SK-N-SH (cell line): ENCODE measurements around the gene SWI5. TPM values are rescaled to one million over a fixed set of nuclear protein-coding genes. Genes with fewer than 3 reads are reported as not detected.

Experiments used
- CTCF ChIA-PET: fragments of 300-600, 350-600 bp; formaldehyde crosslinking; extraction: SDS; loops from one replicate; lab custom pipeline; 2021; lab: Yijun Ruan, JAX
- POLR2A ChIA-PET: fragments of 350-600 bp; sonication (Branson Sonifier 250); formaldehyde crosslinking; extraction: SDS; loops from one replicate; lab custom pipeline; 2020; ENCODE audit warnings: antibody characterized with exemption, inconsistent platforms; lab: Yijun Ruan, JAX
- DNase-seq: peaks from one replicate; pipeline ENCODE4 v3.0.0; 2012
- H2AFZ ChIP-seq: fragments of 200-600 bp; sonication (generic); 2 replicates; pipeline ENCODE4 v1.8.1; 2016; ENCODE audit warnings: antibody characterized with exemption, mild to moderate bottlenecking, low read depth
- H3F3A ChIP-seq: fragments of 200-600 bp; sonication (generic); replicated peaks from 2 replicates; pipeline ENCODE3; 2016; ENCODE audit warnings: antibody characterized with exemption, mild to moderate bottlenecking; ENCODE audit not compliant: insufficient read depth
- H3K27ac ChIP-seq, 2 experiments: fragments of 200-500 bp in 1 of 2; fragments of 200-600 bp in 1 of 2; sonication (Bioruptor generic) in 1 of 2; sonication (generic), shearing (Covaris generic) in 1 of 2; 2 replicates each; pipeline versions ENCODE4 v1.5.1 to v1.6.1; 2014 to 2016; ENCODE audit warnings: low read depth in 2 of 2, inconsistent platforms in 1 of 2, low read length in 1 of 2, mild to moderate bottlenecking in 1 of 2, mixed read lengths in 1 of 2
- H3K27me3 ChIP-seq: fragments of 200-600 bp; sonication (generic), shearing (Covaris generic); 2 replicates; pipeline ENCODE4 v1.6.1; 2016; ENCODE audit warnings: mixed run types; ENCODE audit not compliant: insufficient read depth
- H3K36me3 ChIP-seq, 2 experiments: fragments of 200-500 bp in 1 of 2; fragments of 200-600 bp in 1 of 2; sonication (Bioruptor generic) in 1 of 2; sonication (generic) in 1 of 2; replicated peaks in 1 of 2; 2 replicates each; pipeline versions ENCODE3 to v1.5.1; 2014 to 2016; ENCODE audit warnings: low read length in 1 of 2, mild to moderate bottlenecking in 1 of 2; ENCODE audit not compliant: insufficient read depth in 2 of 2, control insufficient read depth in 1 of 2
- H3K4me1 ChIP-seq, 2 experiments: fragments of 200-500 bp in 1 of 2; fragments of 200-600 bp in 1 of 2; sonication (Bioruptor generic) in 1 of 2; sonication (generic), shearing (Covaris generic) in 1 of 2; 2 replicates each; pipeline versions ENCODE4 v1.5.1 to v1.6.1; 2014 to 2016; ENCODE audit warnings: low read depth in 1 of 2, low read length in 1 of 2, mixed run types in 1 of 2; ENCODE audit not compliant: insufficient read depth in 2 of 2, control insufficient read depth in 1 of 2
- H3K4me2 ChIP-seq: fragments of 200-600 bp; sonication (generic), shearing (Covaris generic); 2 replicates; pipeline ENCODE4 v1.6.1; 2017; ENCODE audit warnings: mixed run types
- H3K4me3 ChIP-seq, 2 experiments: fragments of 200-500 bp in 1 of 2; fragments of 200-600 bp in 1 of 2; sonication (Bioruptor generic) in 1 of 2; sonication (generic), shearing (Covaris generic) in 1 of 2; 2 replicates each; pipeline versions ENCODE4 v1.5.1 to v1.8.1; 2014 to 2016; ENCODE audit warnings: low read depth in 2 of 2, inconsistent platforms in 1 of 2, low read length in 1 of 2, mild to moderate bottlenecking in 1 of 2, mixed read lengths in 1 of 2, moderate library complexity in 1 of 2
- H3K79me2 ChIP-seq: fragments of 200-600 bp; sonication (generic); 2 replicates; pipeline ENCODE4 v1.8.1; 2017; ENCODE audit warnings: mild to moderate bottlenecking; ENCODE audit not compliant: insufficient read depth
- H3K9ac ChIP-seq: fragments of 200-600 bp; sonication (generic); 2 replicates; pipeline ENCODE4 v1.6.1; 2017; ENCODE audit warnings: mixed run types
- H3K9me2 ChIP-seq: fragments of 200-600 bp; sonication (generic); 2 replicates; pipeline ENCODE4 v1.6.1; 2017; ENCODE audit warnings: mixed run types
- H3K9me3 ChIP-seq: fragments of 200-600 bp; sonication (generic); 2 replicates; pipeline ENCODE4 v1.6.1; 2017; ENCODE audit warnings: mixed run types, mild to moderate bottlenecking, moderate library complexity
- H4K20me1 ChIP-seq: fragments of 200-600 bp; sonication (generic); 2 replicates; pipeline ENCODE4 v1.6.1; 2017; ENCODE audit warnings: mild to moderate bottlenecking, mixed run types; ENCODE audit not compliant: insufficient read depth
- CHD2 ChIP-seq: fragments of 150-350 bp; IDR thresholded peaks from 2 replicates; pipeline ENCODE4 v1.6.1; 2018; ENCODE audit warnings: low read length; ENCODE audit not compliant: partially characterized antibody
- CTCF ChIP-seq: fragments of 200-600 bp; sonication (generic); IDR thresholded peaks from 2 replicates; pipeline ENCODE4 v1.6.1; 2017; ENCODE audit warnings: antibody characterized with exemption, mild to moderate bottlenecking, moderate library complexity
- ELF1 ChIP-seq: IDR thresholded peaks from 2 replicates; pipeline ENCODE4 v1.4.0; 2012
- EZH2phosphoT487 ChIP-seq: fragments of 200-600 bp; sonication (generic); IDR thresholded peaks from 2 replicates; pipeline ENCODE4 v1.6.1; 2017; ENCODE audit warnings: low read depth, mixed run types, mild to moderate bottlenecking, antibody characterized with exemption, moderate library complexity, borderline replicate concordance
- FOSL2 ChIP-seq: IDR thresholded peaks from 2 replicates; pipeline ENCODE4 v1.4.0; 2012; ENCODE audit warnings: low read depth, mild to moderate bottlenecking, moderate library complexity, borderline replicate concordance
- FOXJ3 ChIP-seq: sonication (generic); formaldehyde crosslinking; IDR thresholded peaks from 2 replicates; pipeline ENCODE4 v1.5.1; 2020; ENCODE audit warnings: mild to moderate bottlenecking, missing genetic modification reagents
- GABPA ChIP-seq: IDR thresholded peaks from 2 replicates; pipeline ENCODE4 v1.4.0; 2012; ENCODE audit warnings: low read depth, mild to moderate bottlenecking
- MAX ChIP-seq: IDR thresholded peaks from 2 replicates; pipeline ENCODE4 v1.4.0; 2012; ENCODE audit warnings: low read depth
- MEF2A ChIP-seq: IDR thresholded peaks from 2 replicates; pipeline ENCODE4 v1.4.0; 2012; ENCODE audit warnings: low read depth, borderline replicate concordance
- NRF1 ChIP-seq: IDR thresholded peaks from 2 replicates; pipeline ENCODE4 v1.6.1; 2012; ENCODE audit warnings: low read depth, mild to moderate bottlenecking, low read length
- PBX3 ChIP-seq: IDR thresholded peaks from 2 replicates; pipeline ENCODE4; 2012
- RAD21 ChIP-seq: IDR thresholded peaks from 2 replicates; pipeline ENCODE4 v1.6.1; 2012; ENCODE audit warnings: mild to moderate bottlenecking, low read length
- USF1 ChIP-seq: IDR thresholded peaks from 2 replicates; pipeline ENCODE4 v1.4.0; 2012; ENCODE audit warnings: low read depth, borderline replicate concordance
- WGBS: methylation state at CpG from one replicate; pipeline ENCODE4 v1.1.6; 2017; ENCODE audit warnings: low lambda C conversion rate; 5-methylcytosine and 5-hydroxymethylcytosine counted together
- polyA plus RNA-seq, 3 experiments: library from polyadenylated mRNA; depleted of rRNA; stranded (reverse); fragments of >200 nt; gene quantifications; 2 replicates each; pipeline ENCODE4 v1.2.3, GENCODE V29; 2012

The SWI5 gene
- polyA plus RNA-seq, 1 of the 3 experiments (the other 2 are of a cell fraction) = 84.1 TPM

GRCh38 chr9:128271512-128271911 is 4.6 kb upstream of the SWI5 start:
- Histone ChIP-seq H3K27me3 (no peaks in the 10 kb centered on the region), H3K36me3 (peaks cover 45 to 52% of the 10 kb centered on the region in 2 experiments), H3K9me2 (no peaks in the 10 kb centered on the region), H2AFZ (no peak overlapping the region), H3K79me2 (peaks cover 45% of the 10 kb centered on the region), H3K9ac (no peak overlapping the region), H3K27ac (no peak overlapping the region), H3K4me2 (no peak overlapping the region), H3K4me1 (peaks cover 0 to 10% of the 10 kb centered on the region in 2 experiments; a peak in 1 of 4 replicates), H3K4me3 (no peak overlapping the region), H4K20me1 (peaks cover 19% of the 10 kb centered on the region; the same call in 1 of the 2 replicates), H3F3A (peaks cover 3% of the 10 kb centered on the region), H3K9me3 (no peaks in the 10 kb centered on the region)
- TF ChIP-seq GABPA (no peak), RAD21 (no peak), FOSL2 (no peak)
- ChIA-PET POLR2A (no interaction called here), CTCF (interaction anchor here (0.6 kb wide), 1 partner anchor 85 kb away, joined by 3 read pairs; no protein-coding TSS in a partner anchor)
- 94% methylated on average over 5 of the region's 5 CpGs for WGBS
- no peak for DNase-seq

GRCh38 chr9:128274245-128274644 is 1.8 kb upstream of the SWI5 start:
- no peak for DNase-seq
- Histone ChIP-seq H3K9me3 (no peaks in the 10 kb centered on the region), H4K20me1 (peaks cover 19% of the 10 kb centered on the region; the same call in 1 of the 2 replicates), H2AFZ (no peak overlapping the region), H3K36me3 (peaks cover 29 to 37% of the 10 kb centered on the region in 2 experiments), H3K27me3 (no peaks in the 10 kb centered on the region), H3K79me2 (peaks cover 61% of the 10 kb centered on the region), H3K27ac (peak overlapping the region in 1 of 2 experiments; percentile 91; a peak in 1 of 4 replicates), H3K4me3 (peak overlapping the region in 1 of 2 experiments; percentile 90; a peak in 2 of 4 replicates), H3K9me2 (no peaks in the 10 kb centered on the region), H3K4me1 (peaks cover 0 to 15% of the 10 kb centered on the region in 2 experiments; a peak in 1 of 4 replicates), H3K9ac (peak overlapping the region; percentile 98; the same call in 1 of the 2 replicates), H3F3A (no peaks in the 10 kb centered on the region), H3K4me2 (peak overlapping the region; percentile 83)
- WGBS = 78% methylated on average over 8 of the region's 8 CpGs
- TF ChIP-seq PBX3 (no peak), MEF2A (no peak), USF1 (no peak), NRF1 (no peak), MAX (no peak), ELF1 (no peak), CTCF (no peak), FOXJ3 (CRISPR knock-in tag) (no peak), CHD2 (no peak), EZH2phosphoT487 (no peak)
- POLR2A ChIA-PET = no interaction called here
- CTCF ChIA-PET = interaction anchor here (1.3 kb wide), 1 partner anchor 19 kb away, joined by 5 read pairs; no protein-coding TSS in a partner anchor
